Parathyroid adenoma (tissue), 2 donors: ENCODE data around the gene SGSM2.

Source experiments
- H2AFZ ChIP-seq: fragments of 300-600 bp; sonication (generic); one replicate; pipeline ENCODE4 v1.7.0; 2017; ENCODE audit warnings: antibody characterized with exemption, mild to moderate bottlenecking
- H3K27ac ChIP-seq: fragments of 300-600 bp; sonication (generic); one replicate; pipeline ENCODE4 v1.7.0; 2017
- H3K27me3 ChIP-seq: fragments of 300-600 bp; sonication (generic); one replicate; pipeline ENCODE4 v1.7.0; 2017; ENCODE audit warnings: low read length; ENCODE audit not compliant: control insufficient read depth, insufficient read depth
- H3K36me3 ChIP-seq: fragments of 300-600 bp; sonication (generic); one replicate; pipeline ENCODE4 v1.7.0; 2017; ENCODE audit warnings: low read length; ENCODE audit not compliant: control insufficient read depth, insufficient read depth
- H3K4me1 ChIP-seq: fragments of 300-600 bp; sonication (generic); one replicate; pipeline ENCODE4 v1.7.0; 2017; ENCODE audit warnings: control low read depth
- H3K4me2 ChIP-seq: fragments of 300-600 bp; sonication (generic); one replicate; pipeline ENCODE4 v1.7.0; 2017; ENCODE audit warnings: low read length
- H3K4me3 ChIP-seq: fragments of 300-600 bp; sonication (generic); one replicate; pipeline ENCODE4 v1.7.0; 2017; ENCODE audit warnings: low read depth, low read length
- H3K79me2 ChIP-seq: fragments of 300-600 bp; sonication (generic); one replicate; pipeline ENCODE4 v1.7.0; 2017; ENCODE audit warnings: control low read depth
- H3K9ac ChIP-seq: fragments of 300-600 bp; sonication (generic); one replicate; pipeline ENCODE4 v1.7.0; 2017; ENCODE audit warnings: mild to moderate bottlenecking
- H3K9me3 ChIP-seq: fragments of 300-600 bp; sonication (generic); one replicate; pipeline ENCODE4 v1.7.0; 2017; ENCODE audit warnings: low read length; ENCODE audit not compliant: control insufficient read depth
- CTCF ChIP-seq: fragments of 300-600 bp; sonication (generic); IDR thresholded peaks from one replicate; pipeline ENCODE4 v1.7.0; 2017; ENCODE audit warnings: antibody characterized with exemption, mild to moderate bottlenecking
- donor health status: primary hyperparathyroidism.

SGSM2 gene

DNA sequence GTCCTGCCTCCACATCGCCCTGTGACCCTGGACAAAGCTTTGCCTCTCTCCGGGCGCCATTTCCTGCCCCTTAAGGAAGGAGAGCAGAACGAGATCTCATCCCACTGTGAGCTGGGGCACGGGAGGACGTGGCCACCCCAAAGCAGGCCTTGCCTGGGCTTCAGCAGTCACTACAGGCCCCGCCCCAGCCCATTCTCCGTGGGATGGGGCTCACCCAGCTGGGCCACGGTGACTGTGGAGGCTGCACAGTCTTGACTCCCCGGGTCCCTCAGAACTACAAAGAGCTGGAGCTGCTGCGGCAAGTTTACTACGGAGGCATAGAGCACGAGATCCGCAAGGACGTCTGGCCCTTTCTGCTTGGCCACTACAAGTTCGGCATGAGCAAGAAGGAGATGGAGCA lies 35.4 kb downstream of the SGSM2 start:
- Histone ChIP-seq H3K9me3 (no peaks in the 10 kb centered on the region), H2AFZ (no peak overlapping the region), H3K4me3 (no peak overlapping the region), H3K79me2 (no peaks in the 10 kb centered on the region), H3K4me2 (no peak overlapping the region), H3K27ac (no peak overlapping the region), H3K4me1 (no peaks in the 10 kb centered on the region), H3K9ac (no peak overlapping the region), H3K27me3 (no peaks in the 10 kb centered on the region), H3K36me3 (no peaks in the 10 kb centered on the region)
- TF ChIP-seq CTCF: no peak

GRCh38 chr17:2373179-2373578 lies 35.9 kb downstream of the SGSM2 start:
- H3K4me1 ChIP-seq: no peaks in the 10 kb centered on the region
- no peaks in the 10 kb centered on the region for H3K79me2 ChIP-seq
- no peaks in the 10 kb centered on the region for H3K27me3 ChIP-seq
- H3K36me3 ChIP-seq: no peaks in the 10 kb centered on the region
- no peak overlapping the region for H3K4me2 ChIP-seq
- no peak overlapping the region for H3K9ac ChIP-seq
- H2AFZ ChIP-seq: no peak overlapping the region
- H3K27ac ChIP-seq: no peak overlapping the region
- no peak overlapping the region for H3K4me3 ChIP-seq
- no peaks in the 10 kb centered on the region for H3K9me3 ChIP-seq
- TF ChIP-seq CTCF: no peak

- Histone ChIP-seq H3K79me2 (no peaks in the 10 kb centered on the region), H3K4me2 (no peak overlapping the region), H3K4me1 (no peaks in the 10 kb centered on the region), H3K27ac (no peak overlapping the region), H3K27me3 (no peaks in the 10 kb centered on the region), H3K4me3 (no peak overlapping the region), H3K9ac (no peak overlapping the region), H3K9me3 (no peaks in the 10 kb centered on the region), H3K36me3 (no peaks in the 10 kb centered on the region), H2AFZ (no peak overlapping the region)
- TF ChIP-seq CTCF: no peak
Measured at GRCh38 chr17:2374549-2375285, 37.4 kb downstream of the SGSM2 start.

GRCh38 chr17:2375406-2375805 lies 38.1 kb downstream of the SGSM2 start:
- Histone ChIP-seq H3K79me2 (no peaks in the 10 kb centered on the region), H3K27ac (no peak overlapping the region), H3K4me3 (no peak overlapping the region), H3K27me3 (no peaks in the 10 kb centered on the region), H3K9me3 (no peaks in the 10 kb centered on the region), H2AFZ (no peak overlapping the region), H3K4me2 (no peak overlapping the region), H3K4me1 (no peaks in the 10 kb centered on the region), H3K9ac (no peak overlapping the region), H3K36me3 (no peaks in the 10 kb centered on the region)
- no peak for TF ChIP-seq CTCF

DNA sequence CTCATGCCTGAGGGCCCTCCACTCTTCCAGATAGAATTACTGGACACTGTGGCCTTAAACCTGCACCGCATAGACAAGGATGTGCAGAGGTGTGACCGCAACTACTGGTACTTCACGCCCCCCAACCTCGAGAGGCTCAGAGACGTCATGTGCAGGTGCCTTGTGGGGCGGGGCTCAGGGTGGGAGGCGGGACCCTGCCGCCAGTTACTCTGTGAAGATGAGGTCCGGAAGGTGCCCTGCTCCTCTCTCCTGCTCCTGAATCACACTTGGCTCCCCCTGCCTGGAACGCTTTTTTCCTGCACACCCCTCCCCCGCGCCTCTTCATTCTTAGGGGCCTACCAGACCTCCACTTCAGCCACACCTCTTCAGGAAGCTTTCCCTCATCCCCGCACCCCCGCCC lies 38.8 kb downstream of the SGSM2 start:
- no peak for TF ChIP-seq CTCF
- Histone ChIP-seq H3K9me3 (no peaks in the 10 kb centered on the region), H3K27me3 (no peaks in the 10 kb centered on the region), H3K4me3 (no peak overlapping the region), H2AFZ (no peak overlapping the region), H3K79me2 (no peaks in the 10 kb centered on the region), H3K9ac (no peak overlapping the region), H3K4me2 (no peak overlapping the region), H3K36me3 (no peaks in the 10 kb centered on the region), H3K4me1 (no peaks in the 10 kb centered on the region), H3K27ac (no peak overlapping the region)
